WTC11 (cell line): ENCODE data around the gene SCAI.

Experiments
- CTCF ChIP-seq: fragments of 200-600 bp; IDR thresholded peaks from 2 replicates; pipeline ENCODE4 v1.8.0; 2022; ENCODE audit warnings: antibody characterized with exemption
- E2F1 ChIP-seq: sonication (generic); formaldehyde crosslinking; IDR thresholded peaks from 2 replicates; pipeline ENCODE4 v1.8.0; 2022; ENCODE audit warnings: mild to moderate bottlenecking, missing genetic modification reagents
- MAX ChIP-seq: sonication (generic); formaldehyde crosslinking; IDR thresholded peaks from 2 replicates; pipeline ENCODE4 v1.8.0; 2022; ENCODE audit warnings: mild to moderate bottlenecking, missing genetic modification reagents
- SP1 ChIP-seq: sonication (generic); formaldehyde crosslinking; conservative IDR thresholded peaks from 2 replicates; pipeline ENCODE4 v1.8.1; 2022; ENCODE audit warnings: missing genetic modification reagents
- TEAD4 ChIP-seq: sonication (generic); formaldehyde crosslinking; IDR thresholded peaks from 2 replicates; pipeline ENCODE4 v1.8.0; 2022; ENCODE audit warnings: mild to moderate bottlenecking, missing genetic modification reagents

GRCh38 chr9:124980431-124980830, 162.9 kb downstream of the SCAI start:
- TF ChIP-seq SP1 (no peak), E2F1 (CRISPR knock-in tag) (no peak), CTCF (no peak), TEAD4 (CRISPR knock-in tag) (no peak), MAX (no peak)
